GM12892 (cell line): ENCODE data around the gene ARFGAP1.

ENCODE experiments used
- DNase-seq: peaks from one replicate; pipeline ENCODE4 v3.0.0; 2011; ENCODE audit not compliant: insufficient read length
- FAIRE-seq: peaks from 2 replicates; lab custom pipeline; 2011; peaks lifted over from hg19 to GRCh38; lab: Jason Lieb, UNC
- POLR2A ChIP-seq: IDR thresholded peaks from 2 replicates; pipeline ENCODE4 v1.6.1; 2011; ENCODE audit warnings: low read depth, low read length, control low read depth
- POLR2AphosphoS5 ChIP-seq: IDR thresholded peaks from 2 replicates; pipeline ENCODE4 v1.6.1; 2011; ENCODE audit warnings: low read depth, low read length, control low read depth
- TAF1 ChIP-seq: IDR thresholded peaks from 2 replicates; pipeline ENCODE4 v1.6.1; 2011; ENCODE audit warnings: low read depth, mild to moderate bottlenecking, control low read depth, low read length, borderline replicate concordance

ARFGAP1 gene

DNA sequence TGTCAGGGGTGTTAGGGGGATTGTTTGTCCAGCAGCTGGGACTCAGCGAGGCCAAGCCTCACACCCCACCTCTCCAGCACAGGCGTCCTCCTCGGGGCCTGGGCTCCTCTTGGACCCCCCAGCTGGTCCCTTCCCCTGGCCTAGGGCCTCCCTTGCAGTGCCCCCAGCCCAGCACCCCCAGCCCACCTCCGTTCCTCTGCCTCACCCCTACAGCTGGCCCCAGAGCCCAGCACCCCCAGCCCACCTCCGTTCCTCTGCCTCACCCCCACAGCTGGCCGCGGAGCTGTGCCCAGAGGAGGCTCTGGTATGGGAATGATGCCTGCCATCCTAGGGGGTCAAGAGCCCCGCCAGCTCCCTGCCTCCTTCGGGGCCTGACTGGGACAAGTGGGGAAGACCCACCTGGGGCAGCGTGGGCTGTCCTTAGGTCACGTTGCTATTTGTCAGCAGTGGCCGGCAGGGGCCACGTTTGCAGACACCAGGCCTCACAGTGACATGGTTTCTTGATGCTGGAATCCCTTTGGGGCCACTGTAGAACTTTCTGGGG lies 12.4 kb downstream of the ARFGAP1 start:
- FAIRE-seq: no peak
- no peak for DNase-seq
- TF ChIP-seq POLR2AphosphoS5 (no peak), POLR2A (no peak), TAF1 (no peak)

DNA sequence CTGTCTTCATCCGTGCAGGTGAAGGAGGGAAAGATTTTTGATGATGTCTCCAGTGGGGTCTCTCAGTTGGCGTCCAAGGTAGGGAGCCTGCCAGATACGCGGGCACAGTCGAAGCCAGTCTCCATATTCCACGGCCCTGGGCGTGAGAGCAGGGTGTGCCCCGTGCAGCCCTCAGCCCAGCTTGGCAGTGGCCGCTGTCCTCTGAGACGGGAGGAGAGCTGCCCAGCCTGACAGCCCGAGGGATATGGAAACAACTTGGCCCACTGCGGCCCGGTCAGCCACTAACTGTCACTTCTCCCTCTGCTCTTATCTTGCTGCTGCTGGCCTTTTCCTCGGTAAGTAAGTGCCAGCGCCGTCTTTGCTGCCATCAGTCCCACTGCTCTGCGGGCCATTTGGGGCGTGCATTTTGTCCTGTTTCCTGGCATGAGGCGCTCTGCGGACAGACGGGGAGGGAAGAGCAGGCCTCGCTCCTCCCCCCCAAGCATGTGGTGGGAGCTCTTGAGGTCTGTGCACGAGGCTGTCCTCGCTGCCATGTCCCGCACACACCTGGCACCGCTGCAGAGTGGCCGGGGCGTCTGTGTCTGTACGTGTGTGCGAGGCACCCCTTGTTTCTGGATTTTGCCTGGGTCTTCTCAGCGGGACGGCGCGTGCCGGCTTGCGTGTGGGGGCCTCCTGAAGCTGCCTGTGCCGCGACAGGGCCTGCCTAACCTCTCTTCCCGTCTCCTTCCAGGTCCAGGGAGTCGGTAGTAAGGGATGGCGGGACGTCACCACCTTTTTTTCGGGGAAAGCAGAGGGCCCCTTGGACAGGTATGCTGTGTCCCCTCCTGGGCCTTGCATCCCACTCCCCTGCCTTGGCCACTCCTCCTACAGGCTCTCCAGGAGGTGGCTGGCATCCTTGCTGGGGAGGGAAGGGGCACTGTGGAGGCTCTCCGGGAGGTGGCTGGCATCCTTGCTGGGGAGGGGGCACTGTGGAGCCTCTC lies 13.3 kb downstream of the ARFGAP1 start:
- no peak for FAIRE-seq
- no peak for TF ChIP-seq POLR2AphosphoS5
- no peak for TF ChIP-seq POLR2A
- no peak for TF ChIP-seq TAF1
- no peak for DNase-seq

- TF ChIP-seq POLR2A (no peak), POLR2AphosphoS5 (no peak), TAF1 (no peak)
- FAIRE-seq: no peak
- DNase-seq: no peak
These were observed 14.4 kb downstream of the ARFGAP1 start for GRCh38 chr20:63286781-63287696.

GRCh38 chr20:63287697-63288580 lies 15.3 kb downstream of the ARFGAP1 start:
- TF ChIP-seq TAF1: no peak
- TF ChIP-seq POLR2A: no peak
- TF ChIP-seq POLR2AphosphoS5: no peak
- FAIRE-seq (no peak), DNase-seq (no peak)

DNA sequence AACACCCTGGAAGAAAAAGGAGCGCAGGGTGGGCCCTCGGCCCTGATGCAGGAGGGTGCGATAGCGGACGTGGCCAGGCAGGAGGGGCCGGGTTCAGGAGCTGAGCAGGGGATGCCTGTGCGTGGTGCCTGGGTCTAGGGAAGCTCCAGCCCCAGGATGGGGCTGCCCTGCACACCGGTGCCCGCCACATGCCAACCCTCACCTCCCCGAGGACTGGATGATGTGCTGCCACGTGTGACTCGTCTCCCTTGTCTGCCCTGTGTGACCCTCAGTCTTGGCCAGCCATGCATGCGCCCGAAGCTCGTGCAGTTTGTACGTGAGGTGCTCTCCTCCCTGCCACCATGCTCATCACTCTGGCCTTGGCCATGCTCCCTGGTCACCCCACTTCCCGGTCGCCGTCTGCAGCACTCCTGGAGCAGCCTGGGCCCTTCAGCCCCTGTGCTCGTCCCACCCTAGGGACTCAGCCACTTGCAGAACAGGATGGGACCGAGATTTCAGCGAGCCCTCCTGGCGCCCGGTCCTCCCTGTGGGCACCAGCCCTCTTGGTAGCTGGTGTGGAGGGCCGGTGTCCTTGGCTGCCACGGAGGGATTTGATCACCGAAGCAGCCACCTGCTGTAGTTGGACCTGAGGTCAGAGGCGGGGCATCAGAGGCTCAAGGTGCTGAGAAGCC lies 16.1 kb downstream of the ARFGAP1 start:
- DNase-seq (no peak), FAIRE-seq (no peak)
- TF ChIP-seq POLR2AphosphoS5 (no peak), TAF1 (no peak), POLR2A (no peak)

GRCh38 chr20:63289311-63290135 lies 16.9 kb downstream of the ARFGAP1 start:
- no peak for DNase-seq
- TF ChIP-seq POLR2AphosphoS5: no peak
- no peak for TF ChIP-seq POLR2A
- no peak for TF ChIP-seq TAF1
- FAIRE-seq: no peak

- TF ChIP-seq POLR2AphosphoS5 (no peak), TAF1 (no peak), POLR2A (no peak)
- FAIRE-seq (no peak), DNase-seq (no peak)
These were observed 17.6 kb downstream of the ARFGAP1 start for GRCh38 chr20:63290136-63290676.

DNA sequence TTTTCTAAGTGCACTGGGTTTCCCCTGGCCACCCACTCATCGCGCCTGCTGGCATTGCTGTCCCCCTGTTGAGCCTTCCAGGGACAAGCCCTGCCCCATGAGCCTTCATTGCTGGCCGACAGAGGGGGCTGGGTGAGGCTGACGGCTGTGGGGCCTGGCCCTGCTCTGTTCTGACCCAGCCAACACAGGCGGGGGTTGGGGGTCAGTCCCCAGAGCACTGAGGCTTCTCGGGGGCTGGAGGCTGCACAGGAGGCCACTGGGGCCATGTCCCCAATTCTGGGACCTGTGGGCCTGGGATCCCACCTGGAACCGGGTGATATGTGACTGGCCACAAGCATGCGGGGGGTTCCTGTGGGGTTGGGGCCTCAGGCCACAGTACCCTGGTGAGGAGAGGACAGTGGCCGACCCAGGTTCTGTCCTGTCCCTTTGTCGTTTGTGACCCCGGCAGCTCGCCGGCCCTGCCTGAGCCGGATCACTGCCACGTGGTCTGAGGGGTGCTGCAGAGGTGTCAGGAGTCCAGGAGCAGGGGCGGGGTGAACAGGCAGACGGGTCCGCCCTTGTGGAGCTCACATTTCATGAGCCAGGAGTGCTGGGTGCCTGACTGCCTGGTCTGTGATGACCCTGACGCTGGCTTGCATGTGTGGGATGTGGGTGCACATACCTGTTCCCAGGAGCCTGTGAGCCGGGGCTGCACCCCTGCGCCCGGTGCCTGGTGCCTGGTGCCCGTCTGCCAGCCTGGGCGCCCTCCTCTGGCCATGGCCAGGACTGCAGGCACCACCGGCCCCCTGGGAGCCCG lies 18.3 kb downstream of the ARFGAP1 start:
- FAIRE-seq: no peak

GRCh38 chr20:63291811-63292210 lies 19.2 kb downstream of the ARFGAP1 start:
- TF ChIP-seq TAF1 (no peak), POLR2A (no peak), POLR2AphosphoS5 (no peak)
- no peak for DNase-seq
- FAIRE-seq: no peak

More for the DNA sequence above, 18.3 kb downstream of the ARFGAP1 start:
- peak; percentile 95 for DNase-seq
- TF ChIP-seq POLR2A: no peak
- TF ChIP-seq POLR2AphosphoS5: no peak
- no peak for TF ChIP-seq TAF1
